H9 (cell line): ENCODE results near the gene SIGLEC5. TPM values are rescaled to one million over a fixed set of nuclear protein-coding genes. Genes with fewer than 3 reads are reported as not detected.

ENCODE experiments used
- DNase-seq: peaks from one replicate; pipeline ENCODE4 v3.0.0-alpha.2; 2017
- H2AFZ ChIP-seq: one replicate; pipeline ENCODE4 v1.6.1; 2013; ENCODE audit warnings: mild to moderate bottlenecking, low read length, control low read depth, moderate library complexity
- H2AK5ac ChIP-seq: 2 replicates; pipeline ENCODE4 v1.6.1; 2013; ENCODE audit warnings: low read length, control low read depth, mixed read lengths; ENCODE audit not compliant: insufficient read length
- H2BK120ac ChIP-seq: one replicate; pipeline ENCODE4 v1.6.1; 2013; ENCODE audit warnings: low read depth, mild to moderate bottlenecking, low read length, control low read depth, inconsistent platforms; ENCODE audit not compliant: poor library complexity, severe bottlenecking
- H2BK12ac ChIP-seq: 2 replicates; pipeline ENCODE4 v1.6.1; 2013; ENCODE audit warnings: low read length, control low read depth, mixed read lengths, low read depth; ENCODE audit not compliant: insufficient read length
- H2BK15ac ChIP-seq: 2 replicates; pipeline ENCODE4 v1.6.1; 2013; ENCODE audit warnings: low read depth, low read length, control low read depth
- H2BK20ac ChIP-seq: one replicate; pipeline ENCODE4 v1.6.1; 2013; ENCODE audit warnings: low read depth, mild to moderate bottlenecking, low read length, control low read depth, inconsistent platforms; ENCODE audit not compliant: poor library complexity, severe bottlenecking
- H2BK5ac ChIP-seq: 2 replicates; pipeline ENCODE4 v1.6.1; 2013; ENCODE audit warnings: low read length, control low read depth, mixed read lengths; ENCODE audit not compliant: insufficient read length
- H3K14ac ChIP-seq: 2 replicates; pipeline ENCODE4 v1.6.1; 2013; ENCODE audit warnings: low read length, control low read depth; ENCODE audit not compliant: insufficient read depth
- H3K18ac ChIP-seq: 2 replicates; pipeline ENCODE4 v1.6.1; 2013; ENCODE audit warnings: low read depth, mild to moderate bottlenecking, mixed read lengths, low read length, control low read depth; ENCODE audit not compliant: insufficient read length
- H3K23ac ChIP-seq: 2 replicates; pipeline ENCODE4 v1.6.1; 2013; ENCODE audit warnings: low read length, control low read depth, mixed read lengths, low read depth; ENCODE audit not compliant: insufficient read length
- H3K23me2 ChIP-seq: 2 replicates; pipeline ENCODE4 v1.6.1; 2013; ENCODE audit warnings: low read depth, mild to moderate bottlenecking, mixed read lengths, low read length, control low read depth; ENCODE audit not compliant: insufficient read length, poor library complexity, severe bottlenecking
- H3K27ac ChIP-seq: 2 replicates; pipeline ENCODE4 v1.5.1; 2013; ENCODE audit warnings: low read length, control low read depth, mixed read lengths, low read depth; ENCODE audit not compliant: insufficient read length
- H3K27me3 ChIP-seq: 2 replicates; pipeline ENCODE4 v1.6.1; 2013; ENCODE audit warnings: low read length, control low read depth, inconsistent platforms; ENCODE audit not compliant: insufficient read depth
- H3K4ac ChIP-seq: 2 replicates; pipeline ENCODE4 v1.6.1; 2013; ENCODE audit warnings: low read depth, mild to moderate bottlenecking, control low read depth, inconsistent platforms, low read length, moderate library complexity
- H3K4me1 ChIP-seq: 2 replicates; pipeline ENCODE4 v1.6.1; 2013; ENCODE audit warnings: low read length, control low read depth, inconsistent platforms; ENCODE audit not compliant: insufficient read depth
- H3K4me2 ChIP-seq: 2 replicates; pipeline ENCODE4 v1.6.1; 2013; ENCODE audit warnings: low read length, control low read depth, mixed read lengths; ENCODE audit not compliant: insufficient read length, insufficient read depth
- H3K56ac ChIP-seq: 2 replicates; pipeline ENCODE4 v1.6.1; 2013; ENCODE audit warnings: low read depth, mild to moderate bottlenecking, mixed read lengths, low read length, control low read depth; ENCODE audit not compliant: insufficient read length
- H3K79me1 ChIP-seq: 2 replicates; pipeline ENCODE4 v1.6.1; 2013; ENCODE audit warnings: low read depth, mild to moderate bottlenecking, moderate library complexity, low read length, control low read depth, inconsistent platforms; ENCODE audit not compliant: insufficient read depth, poor library complexity, severe bottlenecking
- H3K79me2 ChIP-seq: 2 replicates; pipeline ENCODE4 v1.6.1; 2013; ENCODE audit warnings: low read length, control low read depth, inconsistent platforms; ENCODE audit not compliant: insufficient read depth
- H3K9ac ChIP-seq: 2 replicates; pipeline ENCODE4 v1.6.1; 2013; ENCODE audit warnings: low read length, control low read depth, mixed read lengths; ENCODE audit not compliant: insufficient read length; ENCODE audit errors: extremely low read depth
- H3K9me3 ChIP-seq: one replicate; pipeline ENCODE4 v1.6.1; 2013; ENCODE audit warnings: low read depth, low read length, inconsistent platforms; ENCODE audit not compliant: control insufficient read depth
- H3T11ph ChIP-seq: one replicate; pipeline ENCODE4 v1.6.1; 2013; ENCODE audit warnings: mild to moderate bottlenecking, low read length, control low read depth, inconsistent platforms
- H4K20me1 ChIP-seq: one replicate; pipeline ENCODE4 v1.6.1; 2013; ENCODE audit not compliant: control insufficient read depth, insufficient read length, insufficient read depth
- H4K5ac ChIP-seq: 2 replicates; pipeline ENCODE4 v1.6.1; 2013; ENCODE audit warnings: low read depth, mild to moderate bottlenecking, mixed read lengths, low read length, control low read depth; ENCODE audit not compliant: insufficient read length
- H4K8ac ChIP-seq: replicated peaks from 2 replicates; pipeline ENCODE4 v1.6.1; 2013; ENCODE audit warnings: low read length, control low read depth, mixed read lengths, low read depth; ENCODE audit not compliant: insufficient read length
- H4K91ac ChIP-seq: 2 replicates; pipeline ENCODE4 v1.6.1; 2013; ENCODE audit warnings: low read depth, mild to moderate bottlenecking, moderate library complexity, mixed read lengths, low read length, control low read depth; ENCODE audit not compliant: insufficient read length
- H3K27ac Mint-ChIP-seq, 3 experiments: 2 replicates in 2 of 3; 3 replicates in 1 of 3; pipeline ENCODE4 v1.8.0; 2020 to 2021; ENCODE audit warnings: mixed read lengths in 3 of 3, mild to moderate bottlenecking in 1 of 3, moderate library complexity in 1 of 3
- H3K27me3 Mint-ChIP-seq: 2 replicates; pipeline ENCODE4 v1.8.0; 2021; ENCODE audit warnings: low read depth, mild to moderate bottlenecking, moderate library complexity, mixed read lengths
- H3K36me3 Mint-ChIP-seq, 3 experiments: 2 replicates in 2 of 3; 3 replicates in 1 of 3; pipeline ENCODE4 v1.8.0; 2020 to 2021; ENCODE audit warnings: low read depth in 3 of 3, mixed read lengths in 3 of 3; ENCODE audit not compliant: insufficient read depth in 1 of 3
- H3K4me1 Mint-ChIP-seq, 2 experiments: 2 replicates each; pipeline ENCODE4 v1.8.0; 2020; ENCODE audit warnings: mixed read lengths in 2 of 2
- H3K4me3 Mint-ChIP-seq, 2 experiments: 2 replicates in 1 of 2; 3 replicates in 1 of 2; pipeline ENCODE4 v1.8.0; 2020 to 2021; ENCODE audit warnings: mild to moderate bottlenecking in 2 of 2, mixed read lengths in 2 of 2, moderate library complexity in 1 of 2
- H3K9me3 Mint-ChIP-seq, 2 experiments: 2 replicates in 1 of 2; 3 replicates in 1 of 2; pipeline ENCODE4 v1.8.0; 2020; ENCODE audit warnings: mild to moderate bottlenecking in 2 of 2, mixed read lengths in 2 of 2, moderate library complexity in 1 of 2
- WGBS: extraction: QIAGEN DNeasy Blood & Tissue Kit; methylation state at CpG from one replicate; pipeline ENCODE4 v1.1.7; 2013; ENCODE audit warnings: missing lambda C conversion rate, low lambda C conversion rate, mixed read lengths; ENCODE audit not compliant: insufficient read length; ENCODE audit errors: extremely low coverage; 5-methylcytosine and 5-hydroxymethylcytosine counted together
- total RNA-seq: library from RNA; stranded (reverse); gene quantifications from 2 replicates; pipeline ENCODE4 v1.2.1, GENCODE V29; 2021
- TF ChIP-seq, protein P1 (sequence below): fragments of 200-600 bp; sonication (generic); conservative IDR thresholded peaks from 3 replicates; pipeline ENCODE4 v1.8.0; 2021; ENCODE audit warnings: antibody characterized with exemption, mild to moderate bottlenecking

Gene SIGLEC5
- total RNA-seq, 1 experiment from 2014 or later = not detected

DNA sequence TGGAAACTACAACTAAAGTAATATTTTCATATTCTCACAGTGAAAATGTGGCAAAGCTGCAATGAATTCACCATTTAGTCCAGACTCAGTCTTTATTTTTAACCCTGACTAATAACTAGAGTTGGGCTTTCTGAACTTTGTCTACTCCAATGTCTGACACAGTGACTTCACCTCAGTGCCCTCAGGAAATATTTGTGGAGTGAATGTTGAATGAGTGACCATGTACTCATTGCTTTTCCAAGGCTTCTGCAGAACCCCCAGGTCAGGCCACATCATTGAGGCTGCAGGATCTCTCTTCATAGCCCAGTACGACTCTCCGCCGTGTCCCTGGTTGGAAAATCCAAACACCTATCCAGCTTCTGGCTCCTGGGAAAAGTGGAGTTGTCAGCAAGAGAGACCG is 57.3 kb downstream of the SIGLEC5 start:
- Histone ChIP-seq H2BK12ac (no peak overlapping the region), H3K4me1 (no peaks in the 10 kb centered on the region), H2BK5ac (no peak overlapping the region), H4K8ac (no peak overlapping the region), H3K4me2 (no peak overlapping the region), H3T11ph (no peak overlapping the region), H4K91ac (no peak overlapping the region), H3K23ac (no peak overlapping the region), H3K27ac (no peak overlapping the region), H3K79me1 (no peaks in the 10 kb centered on the region), H2BK20ac (no peak overlapping the region), H4K20me1 (no peaks in the 10 kb centered on the region), H2BK15ac (no peak overlapping the region), H3K56ac (no peak overlapping the region), H2BK120ac (no peak overlapping the region), H3K27me3 (no peaks in the 10 kb centered on the region), H4K5ac (no peak overlapping the region), H3K14ac (no peak overlapping the region), H3K18ac (no peak overlapping the region), H3K9me3 (no peaks in the 10 kb centered on the region), H3K79me2 (no peaks in the 10 kb centered on the region; the same call in 1 of the 2 replicates), H2AFZ (no peak overlapping the region), H2AK5ac (no peak overlapping the region), H3K9ac (no peak overlapping the region), H3K4ac (no peak overlapping the region), H3K23me2 (peaks cover 6% of the 10 kb centered on the region)
- DNase-seq = no peak
- peaks cover 0 to 9% of the 10 kb centered on the region in 2 experiments; a peak in 2 of 5 replicates for H3K9me3 Mint-ChIP-seq
- H3K4me3 Mint-ChIP-seq = no peak overlapping the region
- no CpG with 5 or more reads among the region's 4 CpGs for WGBS
- TF ChIP-seq, protein P1, sequence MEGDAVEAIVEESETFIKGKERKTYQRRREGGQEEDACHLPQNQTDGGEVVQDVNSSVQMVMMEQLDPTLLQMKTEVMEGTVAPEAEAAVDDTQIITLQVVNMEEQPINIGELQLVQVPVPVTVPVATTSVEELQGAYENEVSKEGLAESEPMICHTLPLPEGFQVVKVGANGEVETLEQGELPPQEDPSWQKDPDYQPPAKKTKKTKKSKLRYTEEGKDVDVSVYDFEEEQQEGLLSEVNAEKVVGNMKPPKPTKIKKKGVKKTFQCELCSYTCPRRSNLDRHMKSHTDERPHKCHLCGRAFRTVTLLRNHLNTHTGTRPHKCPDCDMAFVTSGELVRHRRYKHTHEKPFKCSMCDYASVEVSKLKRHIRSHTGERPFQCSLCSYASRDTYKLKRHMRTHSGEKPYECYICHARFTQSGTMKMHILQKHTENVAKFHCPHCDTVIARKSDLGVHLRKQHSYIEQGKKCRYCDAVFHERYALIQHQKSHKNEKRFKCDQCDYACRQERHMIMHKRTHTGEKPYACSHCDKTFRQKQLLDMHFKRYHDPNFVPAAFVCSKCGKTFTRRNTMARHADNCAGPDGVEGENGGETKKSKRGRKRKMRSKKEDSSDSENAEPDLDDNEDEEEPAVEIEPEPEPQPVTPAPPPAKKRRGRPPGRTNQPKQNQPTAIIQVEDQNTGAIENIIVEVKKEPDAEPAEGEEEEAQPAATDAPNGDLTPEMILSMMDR = no peak
- peaks cover 8 to 12% of the 10 kb centered on the region in 2 experiments for H3K4me1 Mint-ChIP-seq
- peaks cover 8% of the 10 kb centered on the region for H3K27me3 Mint-ChIP-seq
- H3K27ac Mint-ChIP-seq = no peak overlapping the region
- H3K36me3 Mint-ChIP-seq = peaks cover 6 to 20% (median 19%) of the 10 kb centered on the region in 3 experiments; a peak in 5 of 7 replicates
